ENCODE data around the gene DPYSL5. TPM values are rescaled to one million over a fixed set of nuclear protein-coding genes. Genes with fewer than 3 reads are reported as not detected.
A peak's percentile ranks its signal among the peaks of the same experiment; 100 is the strongest.

The DPYSL5 gene
- total and polyA plus RNA-seq, 7 experiments from 2014 or later: not detected

DNA sequence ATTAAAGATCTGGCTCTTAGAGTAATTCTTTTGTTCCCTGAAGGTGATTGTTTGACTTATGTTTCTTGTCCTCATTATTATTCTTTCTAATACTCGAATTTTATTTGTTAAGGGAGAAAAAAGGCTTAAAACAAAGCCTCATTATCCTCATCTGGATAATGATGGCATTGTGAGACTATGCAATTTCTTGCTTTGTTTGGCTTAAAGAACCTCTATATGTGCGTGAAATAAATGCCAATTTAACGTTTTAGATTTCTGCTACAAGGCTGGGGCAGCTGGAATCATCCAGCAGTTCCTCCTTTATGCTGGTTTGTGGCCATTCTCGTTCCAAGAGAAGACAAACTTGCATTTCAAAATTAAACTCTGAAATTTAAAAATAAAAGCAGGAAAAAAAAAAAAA is 4.9 kb upstream of the DPYSL5 start:
- no peak overlapping the region for H3K4me3 ChIP-seq (ENCODE audit: low read length)
- H3K27me3 Mint-ChIP-seq: peaks cover 36 to 63% (median 50%) of the 10 kb centered on the region in 5 donors
- ChIA-PET POLR2A (no interaction called here), CTCF (interaction anchor here (0.7 to 0.9 kb wide), 2 partner anchors 80 to 127 kb away, joined by 3 read pairs; no protein-coding TSS in a partner anchor)
- H3K27ac Mint-ChIP-seq: no peak overlapping the region
- ATAC-seq (no peak), DNase-seq (no peak)
- intact Hi-C loops (cut with micrococcal nuclease): loop anchor here in 1 of 2 donors (10.0 kb wide), 1 partner anchor 462 kb away; the partner anchor contains the start of gene UCN
- H3K4me1 Mint-ChIP-seq: peaks cover 0 to 14% (median 11%) of the 10 kb centered on the region in 7 donors
- no peaks in the 10 kb centered on the region for H3K36me3 Mint-ChIP-seq
- H3K4me3 Mint-ChIP-seq: no peak overlapping the region
- peaks cover 8 to 9% of the 10 kb centered on the region in 2 donors for H3K4me1 ChIP-seq (ENCODE audit: control insufficient read depth in 2 of 2, insufficient read depth in 2 of 2, low read length in 2 of 2)
- H3K9me3 ChIP-seq (ENCODE audit: control insufficient read depth in 2 of 3, low read length in 3 of 3): no peaks in the 10 kb centered on the region
- no peak overlapping the region for H3K27ac ChIP-seq (ENCODE audit: low read depth, low read length)
- peaks cover 0 to 4% (median 0%) of the 10 kb centered on the region in 11 donors for H3K9me3 Mint-ChIP-seq
- no peaks in the 10 kb centered on the region for H3K36me3 ChIP-seq (ENCODE audit: control insufficient read depth in 2 of 3, insufficient read depth in 3 of 3, low read length in 3 of 3)
- H3K27me3 ChIP-seq (ENCODE audit: control insufficient read depth in 2 of 2, insufficient read depth in 2 of 2, low read length in 2 of 2): peaks cover 6 to 8% of the 10 kb centered on the region in 2 donors

DNA sequence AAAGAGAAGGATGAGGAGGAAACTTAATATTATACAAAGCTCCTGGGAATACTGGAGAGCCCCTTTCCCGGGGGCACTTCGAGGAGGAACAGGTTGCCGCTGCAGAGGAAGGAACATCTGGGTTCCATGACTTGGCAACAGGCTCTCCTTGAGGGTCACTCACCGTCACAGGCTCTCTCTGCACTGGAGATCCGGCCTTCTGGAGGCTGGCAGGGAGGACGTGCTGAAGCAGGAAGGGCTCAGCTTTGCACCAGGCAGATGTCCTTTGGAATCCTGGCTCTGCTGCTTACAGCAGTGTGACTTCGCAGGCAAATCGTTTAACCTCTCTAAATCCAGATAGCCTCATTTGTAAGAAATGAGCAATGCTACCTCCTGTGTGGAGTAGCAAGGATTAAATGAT is 2.9 kb upstream of the DPYSL5 start:
- no peak overlapping the region for H3K4me3 Mint-ChIP-seq
- peaks cover 30 to 53% (median 41%) of the 10 kb centered on the region in 5 donors for H3K27me3 Mint-ChIP-seq
- DNase-seq (no peak), ATAC-seq (no peak)
- Histone ChIP-seq H3K27ac (ENCODE audit: low read depth, low read length) (no peak overlapping the region), H3K9me3 (ENCODE audit: control insufficient read depth in 2 of 3, low read length in 3 of 3) (no peaks in the 10 kb centered on the region), H3K36me3 (ENCODE audit: control insufficient read depth in 2 of 3, insufficient read depth in 3 of 3, low read length in 3 of 3) (no peaks in the 10 kb centered on the region), H3K4me1 (ENCODE audit: control insufficient read depth in 2 of 2, insufficient read depth in 2 of 2, low read length in 2 of 2) (peaks cover 8 to 20% of the 10 kb centered on the region in 2 donors), H3K27me3 (ENCODE audit: control insufficient read depth in 2 of 2, insufficient read depth in 2 of 2, low read length in 2 of 2) (peaks cover 6 to 17% of the 10 kb centered on the region in 2 donors), H3K4me3 (ENCODE audit: low read length) (no peak overlapping the region)
- peaks cover 0 to 1% (median 0%) of the 10 kb centered on the region in 11 donors for H3K9me3 Mint-ChIP-seq
- no peaks in the 10 kb centered on the region for H3K36me3 Mint-ChIP-seq
- CTCF ChIA-PET: interaction anchor here (0.7 to 3.1 kb wide), 8 partner anchors 11 to 933 kb away, joined by 3 to 16 read pairs (median 6); no protein-coding TSS in a partner anchor
- POLR2A ChIA-PET: no interaction called here
- intact Hi-C loops (cut with micrococcal nuclease): loop anchor here in 1 of 2 donors (5.0 to 10.0 kb wide), 2 partner anchors 77 to 460 kb away; partner anchors contain the start of gene UCN
- H3K4me1 Mint-ChIP-seq: peaks cover 3 to 14% (median 12%) of the 10 kb centered on the region in 7 donors
- H3K27ac Mint-ChIP-seq: no peak overlapping the region

DNA sequence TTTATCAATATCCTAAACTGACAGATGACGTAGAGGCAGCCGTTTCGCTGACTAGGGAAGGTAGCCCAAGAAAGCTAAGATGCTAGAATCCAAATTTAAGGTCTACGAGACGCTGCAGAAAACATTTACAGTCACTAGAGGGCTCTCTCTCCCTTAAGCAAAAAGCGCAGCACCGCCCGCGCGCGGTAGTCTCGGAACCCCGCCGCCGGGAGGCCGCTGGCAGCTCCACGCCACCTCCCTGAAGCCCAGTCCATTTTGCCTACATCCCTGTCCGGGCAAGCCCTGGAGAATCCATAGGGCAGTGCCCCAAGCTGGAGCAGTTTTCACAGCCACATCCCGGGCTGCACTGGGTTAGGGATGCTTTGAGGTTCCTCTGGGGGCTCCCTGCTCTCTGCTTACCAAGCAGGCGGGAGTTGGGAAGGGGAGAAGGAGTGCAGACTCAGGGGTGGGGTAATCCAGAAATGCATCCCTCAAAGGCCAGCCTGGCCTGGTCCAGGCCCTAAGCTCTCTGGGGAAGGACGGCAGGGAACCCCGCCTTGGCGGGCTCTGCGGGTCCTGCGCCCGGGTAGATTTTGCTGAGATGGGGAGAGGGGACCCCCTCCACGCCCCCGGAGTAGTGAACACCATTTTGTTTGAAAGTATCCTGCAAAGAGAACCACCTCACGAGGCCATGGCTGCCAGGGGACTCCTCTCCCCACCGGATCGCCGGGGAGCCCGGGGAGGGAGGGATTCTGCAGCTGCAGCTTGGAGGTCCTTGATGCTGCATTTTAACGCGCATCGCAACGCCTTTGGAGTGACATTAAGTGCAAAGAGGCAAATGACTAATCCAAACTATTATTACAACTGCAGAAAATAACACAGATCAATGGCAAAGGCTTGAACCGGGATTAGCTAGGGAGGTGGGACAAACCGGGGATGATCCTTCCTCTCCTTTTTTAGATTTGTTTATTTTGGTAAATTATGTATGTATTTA is 1.3 kb upstream of the DPYSL5 start:
- Mint-ChIP-seq H3K27ac (no peak overlapping the region), H3K4me1 (peaks cover 3 to 20% (median 13%) of the 10 kb centered on the region in 7 donors), H3K36me3 (no peaks in the 10 kb centered on the region), H3K27me3 (peaks cover 44 to 58% (median 46%) of the 10 kb centered on the region in 5 donors), H3K9me3 (peaks cover 0 to 1% (median 0%) of the 10 kb centered on the region in 11 donors), H3K4me3 (peak overlapping the region; percentile 61 to 88 (median 78))
- H3K9me3 ChIP-seq (ENCODE audit: control insufficient read depth in 2 of 3, low read length in 3 of 3): no peaks in the 10 kb centered on the region
- POLR2A ChIA-PET: no interaction called here
- CTCF ChIA-PET: interaction anchor here (0.6 to 3.1 kb wide), 15 partner anchors 10 to 1936 kb away, joined by 3 to 16 read pairs (median 5); no protein-coding TSS in a partner anchor
- no peaks in the 10 kb centered on the region for H3K36me3 ChIP-seq (ENCODE audit: control insufficient read depth in 2 of 3, insufficient read depth in 3 of 3, low read length in 3 of 3)
- peaks cover 8 to 20% of the 10 kb centered on the region in 2 donors for H3K4me1 ChIP-seq (ENCODE audit: control insufficient read depth in 2 of 2, insufficient read depth in 2 of 2, low read length in 2 of 2)
- H3K27ac ChIP-seq (ENCODE audit: low read depth, low read length): no peak overlapping the region
- ATAC-seq (peak; percentile 84), DNase-seq (peak; percentile 38 to 67 (median 59))
- intact Hi-C loops (cut with micrococcal nuclease): loop anchor here (1.0 to 10.0 kb wide), 6 partner anchors 76 to 458 kb away; partner anchors contain the start of gene UCN (in 1 of the 2)
- peaks cover 6 to 17% of the 10 kb centered on the region in 2 donors for H3K27me3 ChIP-seq (ENCODE audit: control insufficient read depth in 2 of 2, insufficient read depth in 2 of 2, low read length in 2 of 2)
- H3K4me3 ChIP-seq (ENCODE audit: low read length): no peak overlapping the region

GRCh38 chr2:26847307-26847654 is 651 bp upstream of the DPYSL5 start:
- ChIA-PET POLR2A (no interaction called here), CTCF (interaction anchor here (1.2 to 2.6 kb wide), 4 partner anchors 9 to 114 kb away, joined by 3 to 15 read pairs (median 7); no protein-coding TSS in a partner anchor)
- Histone ChIP-seq H3K27ac (ENCODE audit: low read depth, low read length) (no peak overlapping the region), H3K9me3 (ENCODE audit: control insufficient read depth in 2 of 3, low read length in 3 of 3) (no peaks in the 10 kb centered on the region), H3K27me3 (ENCODE audit: control insufficient read depth in 2 of 2, insufficient read depth in 2 of 2, low read length in 2 of 2) (peaks cover 6 to 17% of the 10 kb centered on the region in 2 donors), H3K4me3 (ENCODE audit: low read length) (no peak overlapping the region), H3K4me1 (ENCODE audit: control insufficient read depth in 2 of 2, insufficient read depth in 2 of 2, low read length in 2 of 2) (peaks cover 8 to 20% of the 10 kb centered on the region in 2 donors), H3K36me3 (ENCODE audit: control insufficient read depth in 2 of 3, insufficient read depth in 3 of 3, low read length in 3 of 3) (no peaks in the 10 kb centered on the region)
- Mint-ChIP-seq H3K4me3 (peak overlapping the region; percentile 47 to 88 (median 77)), H3K27me3 (peaks cover 50 to 64% (median 53%) of the 10 kb centered on the region in 5 donors), H3K36me3 (no peaks in the 10 kb centered on the region), H3K4me1 (peaks cover 3 to 20% (median 13%) of the 10 kb centered on the region in 7 donors), H3K27ac (no peak overlapping the region), H3K9me3 (peaks cover 0 to 1% (median 0%) of the 10 kb centered on the region in 11 donors)
- no peak for ATAC-seq
- intact Hi-C loops (cut with micrococcal nuclease): loop anchor here in 1 of 2 donors (2.0 to 10.0 kb wide), 3 partner anchors 75 to 458 kb away; partner anchors contain the start of gene UCN
- peak in 1 of 9 donors; percentile 2 for DNase-seq

DNA sequence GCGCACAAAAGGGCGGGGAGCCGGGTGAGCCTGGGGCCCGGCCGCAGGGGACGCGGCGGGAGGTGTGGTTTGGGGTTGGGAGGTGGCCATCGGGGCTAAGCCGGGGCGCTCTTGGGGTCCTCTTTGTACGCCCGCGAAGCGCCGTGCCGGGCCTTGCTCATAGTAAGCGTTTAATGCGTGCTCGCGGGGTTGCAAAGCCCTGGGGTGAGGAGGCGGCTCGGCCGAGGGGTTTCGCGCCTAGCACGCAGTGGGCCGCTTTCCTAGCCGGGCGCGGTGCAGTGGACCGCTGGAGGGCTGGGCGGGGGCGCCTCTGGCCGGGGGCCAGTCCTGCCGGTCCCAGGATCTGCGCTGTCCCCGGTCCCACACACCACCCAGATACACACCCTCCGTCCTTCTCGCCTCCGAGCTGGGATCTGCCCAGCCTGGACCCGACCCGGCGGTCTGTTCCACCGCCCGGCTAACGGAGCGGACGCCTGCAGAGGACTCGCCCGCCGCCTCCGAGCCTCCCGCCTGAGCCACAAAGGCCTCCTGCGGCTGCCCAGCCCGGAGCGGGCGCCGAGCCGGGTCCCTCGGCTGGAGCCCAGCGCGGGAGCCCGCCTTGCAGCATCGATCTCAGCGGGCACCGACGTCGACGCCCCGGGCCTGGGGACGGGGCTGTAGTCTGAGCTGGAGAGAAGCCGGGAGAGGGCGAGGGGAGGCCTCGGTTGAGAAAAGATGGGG is 564 bp downstream of the DPYSL5 start:
- H3K27me3 Mint-ChIP-seq: peaks cover 50 to 71% (median 57%) of the 10 kb centered on the region in 5 donors

More for the DNA sequence above, 564 bp downstream of the DPYSL5 start:
- H3K9me3 ChIP-seq (ENCODE audit: control insufficient read depth in 2 of 3, low read length in 3 of 3): no peaks in the 10 kb centered on the region
- Mint-ChIP-seq H3K27ac (no peak overlapping the region), H3K4me3 (peak overlapping the region; percentile 59 to 87 (median 75)), H3K9me3 (peaks cover 0 to 1% (median 0%) of the 10 kb centered on the region in 11 donors), H3K36me3 (no peaks in the 10 kb centered on the region), H3K4me1 (peaks cover 3 to 20% (median 13%) of the 10 kb centered on the region in 7 donors)
- DNase-seq: peak in 6 of 9 donors; percentile 14 to 40 (median 25)
- POLR2A ChIA-PET: interaction anchor here (0.6 kb wide), 1 partner anchor 17 kb away, joined by 10 read pairs; no protein-coding TSS in a partner anchor
- no peaks in the 10 kb centered on the region for H3K36me3 ChIP-seq (ENCODE audit: control insufficient read depth in 2 of 3, insufficient read depth in 3 of 3, low read length in 3 of 3)
- H3K4me3 ChIP-seq (ENCODE audit: low read length): peak overlapping the region; percentile 33
- intact Hi-C loops (cut with micrococcal nuclease): loop anchor here (2.0 to 10.0 kb wide), 3 partner anchors 74 to 456 kb away; partner anchors contain the start of gene UCN (in 1 of the 2)
- H3K27me3 ChIP-seq (ENCODE audit: control insufficient read depth in 2 of 2, insufficient read depth in 2 of 2, low read length in 2 of 2): peaks cover 6 to 17% of the 10 kb centered on the region in 2 donors
- CTCF ChIA-PET: interaction anchor here (1.7 kb wide), 1 partner anchor 74 kb away, joined by 3 read pairs; no protein-coding TSS in a partner anchor
- ATAC-seq: peak; percentile 33
- no peak overlapping the region for H3K27ac ChIP-seq (ENCODE audit: low read depth, low read length)
- peaks cover 8 to 20% of the 10 kb centered on the region in 2 donors for H3K4me1 ChIP-seq (ENCODE audit: control insufficient read depth in 2 of 2, insufficient read depth in 2 of 2, low read length in 2 of 2)
